HepG2 (cell line): ENCODE results near the gene PHKG2. TPM values are rescaled to one million over a fixed set of nuclear protein-coding genes. Genes with fewer than 3 reads are reported as not detected.

Experiments
- MBD4 ChIP-seq: IDR thresholded peaks from 2 replicates; pipeline ENCODE4 v1.6.1; 2012; ENCODE audit warnings: low read length, inconsistent platforms, borderline replicate concordance
- SP1 ChIP-seq, 2 experiments: fragments of 450-650 bp in 1 of 2; sonication (generic) in 1 of 2; formaldehyde crosslinking in 1 of 2; IDR thresholded peaks; 2 replicates each; pipeline versions ENCODE4 v1.4.0 to v1.6.1; 2016 to 2020; ENCODE audit warnings: missing genetic modification reagents in 1 of 2
- SRSF1 ChIP-seq: fragments of 200-400 bp; formaldehyde crosslinking; optimal IDR thresholded peaks from 2 replicates; pipeline ENCODE3; 2017; ENCODE audit warnings: mild to moderate bottlenecking, low read depth, low read length, moderate library complexity
- TAF1 ChIP-seq: sonication (generic); formaldehyde crosslinking; IDR thresholded peaks from 2 replicates; pipeline ENCODE4 v1.4.0; 2020; ENCODE audit warnings: missing genetic modification reagents
- TBP ChIP-seq: sonication (generic); formaldehyde crosslinking; IDR thresholded peaks from 2 replicates; pipeline ENCODE4 v1.5.0; 2020; ENCODE audit warnings: missing genetic modification reagents
- ZC3H4 ChIP-seq: sonication (generic); formaldehyde crosslinking; IDR thresholded peaks from 2 replicates; pipeline ENCODE4 v1.4.0; 2020; ENCODE audit warnings: missing genetic modification reagents, borderline replicate concordance
- ZIK1 ChIP-seq: sonication (generic); formaldehyde crosslinking; IDR thresholded peaks from 2 replicates; pipeline ENCODE4 v1.5.0; 2020; ENCODE audit warnings: mild to moderate bottlenecking, low read depth, missing genetic modification reagents, borderline replicate concordance
- ZNF232 ChIP-seq: sonication (generic); formaldehyde crosslinking; IDR thresholded peaks from 2 replicates; pipeline ENCODE4 v1.4.0; 2020; ENCODE audit warnings: missing genetic modification reagents, borderline replicate concordance
- ZNF432 ChIP-seq: sonication (generic); formaldehyde crosslinking; IDR thresholded peaks from 2 replicates; pipeline ENCODE4 v1.5.0; 2020; ENCODE audit warnings: missing genetic modification reagents, mild to moderate bottlenecking, borderline replicate concordance
- ZNF451 ChIP-seq: sonication (generic); formaldehyde crosslinking; IDR thresholded peaks from 2 replicates; pipeline ENCODE4 v1.5.0; 2020; ENCODE audit warnings: mild to moderate bottlenecking, missing genetic modification reagents
- polyA plus RNA-seq, 8 experiments: library from polyadenylated mRNA; depleted of rRNA in 3 of 8; stranded (reverse) in 7 of 8; unstranded in 1 of 8; fragments of >200 nt; fragmentation: Illumina TruSeq in 4 of 8; extraction: Trizol in 4 of 8; gene quantifications; 2 replicates each; pipeline versions ENCODE4 v1.2.1 to v1.2.3, GENCODE V29; 2011 to 2016; ENCODE audit warnings: low read depth in 4 of 8, missing spikeins in 1 of 8, mixed read lengths in 1 of 8; ENCODE audit not compliant: insufficient read depth in 1 of 8
- total RNA-seq, 5 experiments: library from RNA; depleted of rRNA; stranded (reverse); fragments of >200 nt; fragmentation: Illumina TruSeq; extraction: Trizol; gene quantifications; 2 replicates each; pipeline ENCODE4 v1.2.3, GENCODE V29; 2016; ENCODE audit warnings: low read depth in 1 of 5
- TF ChIP-seq, protein P1 (sequence below): IDR thresholded peaks from 2 replicates; pipeline ENCODE4 v1.6.1; 2016; ENCODE audit warnings: low read depth, borderline replicate concordance
- TF ChIP-seq, protein P2 (sequence below): sonication (generic); formaldehyde crosslinking; IDR thresholded peaks from 2 replicates; pipeline ENCODE4 v1.5.1; 2020; ENCODE audit warnings: mild to moderate bottlenecking, missing genetic modification reagents
- TF ChIP-seq, protein P3 (sequence below): sonication (generic); formaldehyde crosslinking; conservative IDR thresholded peaks from 2 replicates; pipeline ENCODE4 v1.4.0; 2020; ENCODE audit warnings: missing genetic modification reagents
- TF ChIP-seq, protein P4 (sequence below): sonication (generic); formaldehyde crosslinking; IDR thresholded peaks from 2 replicates; pipeline ENCODE4 v1.4.0; 2020; ENCODE audit warnings: mild to moderate bottlenecking, missing genetic modification reagents
- TF ChIP-seq, protein P5 (sequence below): sonication (generic); formaldehyde crosslinking; IDR thresholded peaks from 2 replicates; pipeline ENCODE4 v1.4.0; 2020; ENCODE audit warnings: mild to moderate bottlenecking, low read depth, missing genetic modification reagents
- TF ChIP-seq, protein P6 (sequence below): sonication (generic); formaldehyde crosslinking; IDR thresholded peaks from 2 replicates; pipeline ENCODE4 v1.8.0; 2022; ENCODE audit warnings: mild to moderate bottlenecking, missing genetic modification reagents

Gene PHKG2
- total and polyA plus RNA-seq, 2 of the 13 experiments (the other 11 are each of a cell fraction or from before 2014, with no cell fraction given): 37.4 to 42.1 TPM

DNA sequence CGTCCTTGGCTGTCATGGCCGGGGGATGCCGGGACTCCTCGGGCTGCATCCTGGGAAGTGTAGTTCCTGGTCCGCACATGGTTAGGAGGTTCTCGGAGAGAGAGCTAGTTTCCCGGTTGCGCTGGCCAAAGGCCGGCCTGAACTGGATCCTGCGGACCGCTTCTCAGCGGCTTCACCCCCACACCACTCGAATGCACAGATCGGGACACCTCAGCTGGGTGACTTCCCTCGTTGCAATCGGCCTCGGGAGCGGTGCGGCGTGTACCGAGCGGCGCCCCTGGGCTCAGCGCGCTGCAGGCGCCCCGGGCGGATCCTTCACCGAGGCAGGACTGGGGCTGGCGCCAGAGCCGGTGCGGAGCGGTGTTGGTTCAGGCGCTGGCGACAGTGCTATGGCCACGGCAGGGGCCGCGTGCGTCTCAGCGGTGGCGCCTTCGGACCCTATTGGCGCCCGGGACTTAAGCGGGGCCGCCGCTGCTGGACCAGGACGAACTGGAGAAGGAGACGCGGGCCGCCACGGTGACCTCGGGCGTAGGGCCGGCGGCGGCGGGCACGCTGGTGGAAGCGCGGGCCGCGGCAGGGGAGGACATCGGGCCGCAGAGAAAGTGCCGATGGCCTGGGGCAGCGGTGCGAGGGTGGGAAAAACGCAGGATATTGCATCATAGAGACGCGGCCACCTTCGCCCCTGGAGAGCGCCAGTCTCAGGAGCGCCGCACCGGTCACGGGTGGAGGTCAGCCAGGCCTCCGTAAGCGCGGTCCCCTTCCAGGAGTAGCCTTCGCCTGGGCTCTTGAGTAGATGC is 27.4 kb downstream of the PHKG2 start (continued):
- TF ChIP-seq SP1 (IDR thresholded peaks at IDR 0.05) (no peak), SP1 (CRISPR knock-in tag; IDR thresholded peaks at IDR 0.05) (peak; percentile 88), TAF1 (CRISPR knock-in tag) (peak; percentile 90), SRSF1 (peak; percentile 88), TBP (no peak; the same call in 1 of the 2 replicates), ZNF432 (CRISPR knock-in tag) (no peak), ZNF451 (CRISPR knock-in tag) (peak; percentile 80; the same call in 1 of the 2 replicates), MBD4 (no peak), ZC3H4 (no peak), ZNF232 (CRISPR knock-in tag) (peak; percentile 84), ZIK1 (peak; percentile 64; the same call in 1 of the 2 replicates)
- TF ChIP-seq, protein P1, sequence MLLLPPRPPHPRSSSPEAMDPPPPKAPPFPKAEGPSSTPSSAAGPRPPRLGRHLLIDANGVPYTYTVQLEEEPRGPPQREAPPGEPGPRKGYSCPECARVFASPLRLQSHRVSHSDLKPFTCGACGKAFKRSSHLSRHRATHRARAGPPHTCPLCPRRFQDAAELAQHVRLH (CRISPR knock-in tag): peak; percentile 91
- TF ChIP-seq, protein P2, sequence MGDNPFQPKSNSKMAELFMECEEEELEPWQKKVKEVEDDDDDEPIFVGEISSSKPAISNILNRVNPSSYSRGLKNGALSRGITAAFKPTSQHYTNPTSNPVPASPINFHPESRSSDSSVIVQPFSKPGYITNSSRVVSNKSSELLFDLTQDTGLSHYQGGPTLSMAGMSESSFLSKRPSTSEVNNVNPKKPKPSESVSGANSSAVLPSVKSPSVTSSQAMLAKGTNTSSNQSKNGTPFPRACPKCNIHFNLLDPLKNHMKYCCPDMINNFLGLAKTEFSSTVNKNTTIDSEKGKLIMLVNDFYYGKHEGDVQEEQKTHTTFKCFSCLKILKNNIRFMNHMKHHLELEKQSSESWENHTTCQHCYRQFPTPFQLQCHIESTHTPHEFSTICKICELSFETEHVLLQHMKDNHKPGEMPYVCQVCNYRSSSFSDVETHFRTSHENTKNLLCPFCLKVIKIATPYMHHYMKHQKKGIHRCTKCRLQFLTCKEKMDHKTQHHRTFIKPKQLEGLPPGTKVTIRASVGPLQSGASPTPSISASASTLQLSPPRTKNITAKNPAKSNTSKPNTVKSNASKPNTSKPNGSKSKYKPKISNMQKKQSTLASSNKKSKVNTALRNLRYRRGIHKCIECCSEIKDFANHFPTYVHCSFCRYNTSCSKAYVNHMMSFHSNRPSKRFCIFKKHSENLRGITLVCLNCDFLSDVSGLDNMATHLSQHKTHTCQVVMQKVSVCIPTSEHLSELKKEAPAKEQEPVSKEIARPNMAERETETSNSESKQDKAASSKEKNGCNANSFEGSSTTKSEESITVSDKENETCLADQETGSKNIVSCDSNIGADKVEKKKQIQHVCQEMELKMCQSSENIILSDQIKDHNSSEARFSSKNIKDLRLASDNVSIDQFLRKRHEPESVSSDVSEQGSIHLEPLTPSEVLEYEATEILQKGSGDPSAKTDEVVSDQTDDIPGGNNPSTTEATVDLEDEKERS: no peak
- TF ChIP-seq, protein P3, sequence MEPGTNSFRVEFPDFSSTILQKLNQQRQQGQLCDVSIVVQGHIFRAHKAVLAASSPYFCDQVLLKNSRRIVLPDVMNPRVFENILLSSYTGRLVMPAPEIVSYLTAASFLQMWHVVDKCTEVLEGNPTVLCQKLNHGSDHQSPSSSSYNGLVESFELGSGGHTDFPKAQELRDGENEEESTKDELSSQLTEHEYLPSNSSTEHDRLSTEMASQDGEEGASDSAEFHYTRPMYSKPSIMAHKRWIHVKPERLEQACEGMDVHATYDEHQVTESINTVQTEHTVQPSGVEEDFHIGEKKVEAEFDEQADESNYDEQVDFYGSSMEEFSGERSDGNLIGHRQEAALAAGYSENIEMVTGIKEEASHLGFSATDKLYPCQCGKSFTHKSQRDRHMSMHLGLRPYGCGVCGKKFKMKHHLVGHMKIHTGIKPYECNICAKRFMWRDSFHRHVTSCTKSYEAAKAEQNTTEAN: no peak; the same call in 1 of the 2 replicates
- TF ChIP-seq, protein P4, sequence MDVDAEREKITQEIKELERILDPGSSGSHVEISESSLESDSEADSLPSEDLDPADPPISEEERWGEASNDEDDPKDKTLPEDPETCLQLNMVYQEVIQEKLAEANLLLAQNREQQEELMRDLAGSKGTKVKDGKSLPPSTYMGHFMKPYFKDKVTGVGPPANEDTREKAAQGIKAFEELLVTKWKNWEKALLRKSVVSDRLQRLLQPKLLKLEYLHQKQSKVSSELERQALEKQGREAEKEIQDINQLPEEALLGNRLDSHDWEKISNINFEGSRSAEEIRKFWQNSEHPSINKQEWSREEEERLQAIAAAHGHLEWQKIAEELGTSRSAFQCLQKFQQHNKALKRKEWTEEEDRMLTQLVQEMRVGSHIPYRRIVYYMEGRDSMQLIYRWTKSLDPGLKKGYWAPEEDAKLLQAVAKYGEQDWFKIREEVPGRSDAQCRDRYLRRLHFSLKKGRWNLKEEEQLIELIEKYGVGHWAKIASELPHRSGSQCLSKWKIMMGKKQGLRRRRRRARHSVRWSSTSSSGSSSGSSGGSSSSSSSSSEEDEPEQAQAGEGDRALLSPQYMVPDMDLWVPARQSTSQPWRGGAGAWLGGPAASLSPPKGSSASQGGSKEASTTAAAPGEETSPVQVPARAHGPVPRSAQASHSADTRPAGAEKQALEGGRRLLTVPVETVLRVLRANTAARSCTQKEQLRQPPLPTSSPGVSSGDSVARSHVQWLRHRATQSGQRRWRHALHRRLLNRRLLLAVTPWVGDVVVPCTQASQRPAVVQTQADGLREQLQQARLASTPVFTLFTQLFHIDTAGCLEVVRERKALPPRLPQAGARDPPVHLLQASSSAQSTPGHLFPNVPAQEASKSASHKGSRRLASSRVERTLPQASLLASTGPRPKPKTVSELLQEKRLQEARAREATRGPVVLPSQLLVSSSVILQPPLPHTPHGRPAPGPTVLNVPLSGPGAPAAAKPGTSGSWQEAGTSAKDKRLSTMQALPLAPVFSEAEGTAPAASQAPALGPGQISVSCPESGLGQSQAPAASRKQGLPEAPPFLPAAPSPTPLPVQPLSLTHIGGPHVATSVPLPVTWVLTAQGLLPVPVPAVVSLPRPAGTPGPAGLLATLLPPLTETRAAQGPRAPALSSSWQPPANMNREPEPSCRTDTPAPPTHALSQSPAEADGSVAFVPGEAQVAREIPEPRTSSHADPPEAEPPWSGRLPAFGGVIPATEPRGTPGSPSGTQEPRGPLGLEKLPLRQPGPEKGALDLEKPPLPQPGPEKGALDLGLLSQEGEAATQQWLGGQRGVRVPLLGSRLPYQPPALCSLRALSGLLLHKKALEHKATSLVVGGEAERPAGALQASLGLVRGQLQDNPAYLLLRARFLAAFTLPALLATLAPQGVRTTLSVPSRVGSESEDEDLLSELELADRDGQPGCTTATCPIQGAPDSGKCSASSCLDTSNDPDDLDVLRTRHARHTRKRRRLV (CRISPR knock-in tag): no peak
- TF ChIP-seq, protein P5, sequence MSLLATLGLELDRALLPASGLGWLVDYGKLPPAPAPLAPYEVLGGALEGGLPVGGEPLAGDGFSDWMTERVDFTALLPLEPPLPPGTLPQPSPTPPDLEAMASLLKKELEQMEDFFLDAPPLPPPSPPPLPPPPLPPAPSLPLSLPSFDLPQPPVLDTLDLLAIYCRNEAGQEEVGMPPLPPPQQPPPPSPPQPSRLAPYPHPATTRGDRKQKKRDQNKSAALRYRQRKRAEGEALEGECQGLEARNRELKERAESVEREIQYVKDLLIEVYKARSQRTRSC (CRISPR knock-in tag): 0 out of 2 replicates have a peak, but pooled peaks have one; percentile 19
- TF ChIP-seq, protein P6, sequence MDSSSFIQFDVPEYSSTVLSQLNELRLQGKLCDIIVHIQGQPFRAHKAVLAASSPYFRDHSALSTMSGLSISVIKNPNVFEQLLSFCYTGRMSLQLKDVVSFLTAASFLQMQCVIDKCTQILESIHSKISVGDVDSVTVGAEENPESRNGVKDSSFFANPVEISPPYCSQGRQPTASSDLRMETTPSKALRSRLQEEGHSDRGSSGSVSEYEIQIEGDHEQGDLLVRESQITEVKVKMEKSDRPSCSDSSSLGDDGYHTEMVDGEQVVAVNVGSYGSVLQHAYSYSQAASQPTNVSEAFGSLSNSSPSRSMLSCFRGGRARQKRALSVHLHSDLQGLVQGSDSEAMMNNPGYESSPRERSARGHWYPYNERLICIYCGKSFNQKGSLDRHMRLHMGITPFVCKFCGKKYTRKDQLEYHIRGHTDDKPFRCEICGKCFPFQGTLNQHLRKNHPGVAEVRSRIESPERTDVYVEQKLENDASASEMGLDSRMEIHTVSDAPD (CRISPR knock-in tag): peak; percentile 81
